CD4-positive, CD25-positive, alpha-beta regulatory T cell (primary cell): Measurements from ENCODE around the gene PDIA5. TPM values are rescaled to one million over a fixed set of nuclear protein-coding genes. Genes with fewer than 3 reads are reported as not detected.

Experiments
- ATAC-seq, 2 donors: fragments of 150-1000 bp; cut with Tn5 transposase; one replicate each; pipeline ENCODE4 v1.10.0; 2021; ENCODE audit warnings: low read depth in 2 of 2, moderate number of reproducible peaks in 2 of 2, moderate library complexity in 1 of 2
- DNase-seq, 3 donors: peaks; one replicate each; pipeline versions ENCODE4 v3.0.0 to v3.0.0-alpha.2; 2012 to 2022; ENCODE audit warnings: mixed read lengths in 1 of 3
- H3K27ac ChIP-seq: one replicate; pipeline ENCODE4 v1.7.0; 2013; ENCODE audit warnings: mild to moderate bottlenecking, low read length; ENCODE audit not compliant: insufficient read depth, poor library complexity, severe bottlenecking
- H3K27me3 ChIP-seq: one replicate; pipeline ENCODE4 v1.7.0; 2013; ENCODE audit warnings: low read length; ENCODE audit not compliant: control insufficient read depth, insufficient read depth
- H3K36me3 ChIP-seq: one replicate; pipeline ENCODE4 v1.7.0; 2013; ENCODE audit warnings: mild to moderate bottlenecking, low read length, moderate library complexity; ENCODE audit not compliant: control insufficient read depth, insufficient read depth
- H3K4me1 ChIP-seq: 2 replicates; pipeline ENCODE4 v1.7.0; 2013; ENCODE audit warnings: mild to moderate bottlenecking, low read length; ENCODE audit not compliant: insufficient read depth, control insufficient read depth, poor library complexity, severe bottlenecking
- H3K4me3 ChIP-seq: one replicate; pipeline ENCODE4 v1.7.0; 2013; ENCODE audit warnings: low read depth, mild to moderate bottlenecking, low read length, moderate library complexity
- H3K9me3 ChIP-seq, 2 experiments: 1 replicate in 1 of 2; 2 replicates in 1 of 2; pipeline ENCODE4 v1.7.0; 2013; ENCODE audit warnings: low read length in 2 of 2, mild to moderate bottlenecking in 1 of 2, moderate library complexity in 1 of 2; ENCODE audit not compliant: control insufficient read depth in 2 of 2
- H3K27ac Mint-ChIP-seq, 3 donors: one replicate each; pipeline ENCODE4 v1.8.0; 2020 to 2022; ENCODE audit warnings: mild to moderate bottlenecking in 3 of 3, mixed read lengths in 3 of 3, moderate library complexity in 2 of 3
- H3K27me3 Mint-ChIP-seq: one replicate; pipeline ENCODE4 v1.8.0; 2022; ENCODE audit warnings: mild to moderate bottlenecking, mixed read lengths
- H3K36me3 Mint-ChIP-seq: one replicate; pipeline ENCODE4 v1.8.0; 2020; ENCODE audit warnings: mixed read lengths
- H3K4me1 Mint-ChIP-seq, 4 donors: one replicate each; pipeline ENCODE4 v1.8.0; 2020 to 2022; ENCODE audit warnings: mixed read lengths in 4 of 4, mild to moderate bottlenecking in 1 of 4
- H3K4me3 Mint-ChIP-seq, 4 donors: one replicate each; pipeline ENCODE4 v1.8.0; 2020 to 2022; ENCODE audit warnings: mild to moderate bottlenecking in 4 of 4, mixed read lengths in 4 of 4, moderate library complexity in 3 of 4
- H3K9me3 Mint-ChIP-seq, 7 donors: one replicate each; pipeline ENCODE4 v1.8.0; 2020 to 2022; ENCODE audit warnings: mixed read lengths in 7 of 7, mild to moderate bottlenecking in 3 of 7, moderate library complexity in 2 of 7
- polyA plus RNA-seq, 4 donors: library from polyadenylated mRNA; unstranded; fragments of 300-500 nt; fragmentation: Illumina TruSeq; gene quantifications; one replicate each; pipeline ENCODE4 v1.2.3, GENCODE V29; 2021
- total RNA-seq: library from RNA; stranded (reverse); gene quantifications from one replicate; pipeline ENCODE4 v1.2.3, GENCODE V29; 2022

The PDIA5 gene
- total and polyA plus RNA-seq, 5 donors from 2014 or later: 0.92 to 2.6 (median 1.3) TPM

- Mint-ChIP-seq H3K27ac (no peak overlapping the region), H3K9me3 (peaks cover 0 to 4% (median 0%) of the 10 kb centered on the region in 7 donors), H3K36me3 (peaks cover 8% of the 10 kb centered on the region), H3K4me3 (no peak overlapping the region), H3K27me3 (no peaks in the 10 kb centered on the region), H3K4me1 (no peaks in the 10 kb centered on the region)
- Histone ChIP-seq H3K9me3 (no peaks in the 10 kb centered on the region), H3K27ac (no peak overlapping the region), H3K4me1 (no peaks in the 10 kb centered on the region), H3K36me3 (no peaks in the 10 kb centered on the region), H3K4me3 (no peak overlapping the region), H3K27me3 (no peaks in the 10 kb centered on the region)
- no peak for ATAC-seq
- no peak for DNase-seq
Observed at GRCh38 chr3:123161167-123161566, 94.3 kb downstream of the PDIA5 start.

GRCh38 chr3:123163141-123163540 is 96.3 kb downstream of the PDIA5 start:
- Mint-ChIP-seq H3K4me3 (no peak overlapping the region), H3K9me3 (peaks cover 0 to 10% (median 1%) of the 10 kb centered on the region in 7 donors), H3K27me3 (no peaks in the 10 kb centered on the region), H3K27ac (no peak overlapping the region), H3K4me1 (no peaks in the 10 kb centered on the region), H3K36me3 (peaks cover 13% of the 10 kb centered on the region)
- no peak overlapping the region for H3K4me3 ChIP-seq
- no peaks in the 10 kb centered on the region for H3K36me3 ChIP-seq
- DNase-seq (no peak), ATAC-seq (no peak)
- H3K27ac ChIP-seq: no peak overlapping the region
- no peaks in the 10 kb centered on the region for H3K27me3 ChIP-seq
- H3K4me1 ChIP-seq: no peaks in the 10 kb centered on the region
- H3K9me3 ChIP-seq: no peaks in the 10 kb centered on the region

GRCh38 chr3:123165163-123165562 is 98.3 kb downstream of the PDIA5 start:
- no peaks in the 10 kb centered on the region for H3K4me1 ChIP-seq
- H3K36me3 ChIP-seq: no peaks in the 10 kb centered on the region
- ATAC-seq: no peak
- no peaks in the 10 kb centered on the region for H3K27me3 Mint-ChIP-seq
- peaks cover 13% of the 10 kb centered on the region for H3K36me3 Mint-ChIP-seq
- H3K9me3 Mint-ChIP-seq: peaks cover 0 to 10% (median 1%) of the 10 kb centered on the region in 7 donors
- no peak overlapping the region for H3K4me3 Mint-ChIP-seq
- no peaks in the 10 kb centered on the region for H3K9me3 ChIP-seq
- H3K4me3 ChIP-seq: no peak overlapping the region
- H3K4me1 Mint-ChIP-seq: no peaks in the 10 kb centered on the region
- H3K27me3 ChIP-seq: no peaks in the 10 kb centered on the region
- H3K27ac Mint-ChIP-seq: no peak overlapping the region
- H3K27ac ChIP-seq: no peak overlapping the region
- DNase-seq: no peak

- H3K4me1 Mint-ChIP-seq: no peaks in the 10 kb centered on the region
- no peaks in the 10 kb centered on the region for H3K27me3 ChIP-seq
- H3K36me3 ChIP-seq: no peaks in the 10 kb centered on the region
- H3K36me3 Mint-ChIP-seq: peaks cover 10% of the 10 kb centered on the region
- no peak overlapping the region for H3K4me3 ChIP-seq
- no peaks in the 10 kb centered on the region for H3K27me3 Mint-ChIP-seq
- H3K27ac ChIP-seq: no peak overlapping the region
- H3K27ac Mint-ChIP-seq: no peak overlapping the region
- H3K4me1 ChIP-seq: no peaks in the 10 kb centered on the region
- no peak for DNase-seq
- no peak overlapping the region for H3K4me3 Mint-ChIP-seq
- no peak for ATAC-seq
- H3K9me3 ChIP-seq: no peaks in the 10 kb centered on the region
- H3K9me3 Mint-ChIP-seq: peaks cover 0 to 10% (median 1%) of the 10 kb centered on the region in 7 donors
Observed at GRCh38 chr3:123167686-123168085, 100.9 kb downstream of the PDIA5 start.

- H3K4me1 Mint-ChIP-seq: no peaks in the 10 kb centered on the region
- no peak overlapping the region for H3K27ac Mint-ChIP-seq
- H3K4me3 Mint-ChIP-seq: no peak overlapping the region
- Histone ChIP-seq H3K36me3 (no peaks in the 10 kb centered on the region), H3K9me3 (no peaks in the 10 kb centered on the region), H3K27ac (no peak overlapping the region), H3K4me3 (no peak overlapping the region), H3K27me3 (no peaks in the 10 kb centered on the region), H3K4me1 (no peaks in the 10 kb centered on the region)
- no peaks in the 10 kb centered on the region for H3K27me3 Mint-ChIP-seq
- H3K9me3 Mint-ChIP-seq: peaks cover 0 to 10% (median 1%) of the 10 kb centered on the region in 7 donors
- ATAC-seq (no peak), DNase-seq (no peak)
- peaks cover 10% of the 10 kb centered on the region for H3K36me3 Mint-ChIP-seq
Observed at GRCh38 chr3:123168122-123168521, 101.3 kb downstream of the PDIA5 start.

GRCh38 chr3:123168605-123169004 is 101.8 kb downstream of the PDIA5 start:
- Mint-ChIP-seq H3K36me3 (peaks cover 10% of the 10 kb centered on the region), H3K9me3 (peaks cover 0 to 10% (median 1%) of the 10 kb centered on the region in 7 donors), H3K27me3 (no peaks in the 10 kb centered on the region), H3K4me1 (no peaks in the 10 kb centered on the region), H3K4me3 (no peak overlapping the region), H3K27ac (no peak overlapping the region)
- Histone ChIP-seq H3K27me3 (no peaks in the 10 kb centered on the region), H3K4me1 (no peaks in the 10 kb centered on the region), H3K27ac (no peak overlapping the region), H3K9me3 (no peaks in the 10 kb centered on the region), H3K4me3 (no peak overlapping the region), H3K36me3 (no peaks in the 10 kb centered on the region)
- DNase-seq (no peak), ATAC-seq (no peak)

- no peaks in the 10 kb centered on the region for H3K27me3 ChIP-seq
- no peak overlapping the region for H3K27ac Mint-ChIP-seq
- no peak for DNase-seq
- H3K4me1 Mint-ChIP-seq: no peaks in the 10 kb centered on the region
- no peak overlapping the region for H3K27ac ChIP-seq
- no peaks in the 10 kb centered on the region for H3K9me3 ChIP-seq
- no peaks in the 10 kb centered on the region for H3K27me3 Mint-ChIP-seq
- H3K4me3 Mint-ChIP-seq: no peak overlapping the region
- H3K36me3 Mint-ChIP-seq: peaks cover 10% of the 10 kb centered on the region
- no peak for ATAC-seq
- no peaks in the 10 kb centered on the region for H3K4me1 ChIP-seq
- H3K9me3 Mint-ChIP-seq: peaks cover 0 to 10% (median 1%) of the 10 kb centered on the region in 7 donors
- no peak overlapping the region for H3K4me3 ChIP-seq
- H3K36me3 ChIP-seq: no peaks in the 10 kb centered on the region
Observed at GRCh38 chr3:123169492-123169929, 102.7 kb downstream of the PDIA5 start.

- no peaks in the 10 kb centered on the region for H3K36me3 ChIP-seq
- DNase-seq (no peak), ATAC-seq (no peak)
- H3K27ac ChIP-seq: no peak overlapping the region
- Mint-ChIP-seq H3K4me3 (no peak overlapping the region), H3K9me3 (peaks cover 0 to 8% (median 1%) of the 10 kb centered on the region in 7 donors), H3K27me3 (no peaks in the 10 kb centered on the region), H3K27ac (no peak overlapping the region), H3K4me1 (no peaks in the 10 kb centered on the region), H3K36me3 (peaks cover 8% of the 10 kb centered on the region)
- H3K4me3 ChIP-seq: no peak overlapping the region
- no peaks in the 10 kb centered on the region for H3K9me3 ChIP-seq
- H3K27me3 ChIP-seq: no peaks in the 10 kb centered on the region
- no peaks in the 10 kb centered on the region for H3K4me1 ChIP-seq
Observed at GRCh38 chr3:123169930-123170329, 103.1 kb downstream of the PDIA5 start.
